Caco-2 (cell line): Measurements from ENCODE around the gene ATP6V1F. TPM values are rescaled to one million over a fixed set of nuclear protein-coding genes. Genes with fewer than 3 reads are reported as not detected.

Experiments used
- BruUV-seq: library from RNA; stranded (reverse); fragments of 400-500 nt; replicated peaks from 2 replicates; lab custom pipeline; 2021; lab: Mats Ljungman, UMichigan
- CTCF ChIA-PET: fragments of 300-600 bp; sonication (Branson Sonifier 250); formaldehyde crosslinking; loops from one replicate; lab custom pipeline; 2022; ENCODE audit warnings: antibody characterized with exemption; lab: Charles Lee
- POLR2A ChIA-PET: fragments of 300-600 bp; sonication (Branson Sonifier 250); formaldehyde crosslinking; loops from one replicate; lab custom pipeline; 2022; ENCODE audit warnings: antibody characterized with exemption; lab: Charles Lee
- DNase-seq, 2 experiments: peaks; one replicate each; pipeline versions ENCODE4 v3.0.0 to v3.0.0-alpha.2; 2020 to 2022
- H3K27me3 ChIP-seq: replicated peaks from 2 replicates; pipeline ENCODE4 v1.6.0; 2011; ENCODE audit warnings: low read length; ENCODE audit not compliant: control insufficient read depth, insufficient read depth
- H3K36me3 ChIP-seq: 2 replicates; pipeline ENCODE4 v1.5.1; 2011; ENCODE audit warnings: low read length; ENCODE audit not compliant: control insufficient read depth, insufficient read depth
- H3K4me1 ChIP-seq: fragments of 250-450 bp; sonication (Bioruptor Pico); 2 replicates; pipeline ENCODE4 v1.5.1; 2020; ENCODE audit warnings: mild to moderate bottlenecking
- H3K4me3 ChIP-seq: 2 replicates; pipeline ENCODE4 v1.5.1; 2011; ENCODE audit warnings: low read depth, mild to moderate bottlenecking, control low read depth, low read length
- H3K9me3 ChIP-seq: fragments of 250-450 bp; sonication (Bioruptor Pico); 2 replicates; pipeline ENCODE4 v1.5.1; 2020; ENCODE audit warnings: mild to moderate bottlenecking, moderate library complexity
- H3K27ac Mint-ChIP-seq: one replicate; pipeline ENCODE4 v1.8.0; 2022; ENCODE audit warnings: mixed read lengths; ENCODE audit not compliant: unreplicated experiment
- H3K27me3 Mint-ChIP-seq: one replicate; pipeline ENCODE4 v1.8.0; 2022; ENCODE audit warnings: mixed read lengths; ENCODE audit not compliant: insufficient read depth, unreplicated experiment
- H3K36me3 Mint-ChIP-seq: one replicate; pipeline ENCODE4 v1.8.0; 2022; ENCODE audit warnings: mild to moderate bottlenecking, mixed read lengths; ENCODE audit not compliant: insufficient read depth, unreplicated experiment
- H3K4me1 Mint-ChIP-seq: one replicate; pipeline ENCODE4 v1.8.0; 2022; ENCODE audit warnings: low read depth, mixed read lengths; ENCODE audit not compliant: unreplicated experiment
- H3K4me3 Mint-ChIP-seq: one replicate; pipeline ENCODE4 v1.8.0; 2022; ENCODE audit warnings: mild to moderate bottlenecking, moderate library complexity, mixed read lengths; ENCODE audit not compliant: unreplicated experiment
- H3K9me3 Mint-ChIP-seq: one replicate; pipeline ENCODE4 v1.8.0; 2022; ENCODE audit warnings: mixed read lengths; ENCODE audit not compliant: unreplicated experiment
- intact Hi-C: fragments of 100-400 bp; cut with micrococcal nuclease; formaldehyde crosslinking; loops from one replicate; pipeline ENCODE4 v1.10.0; 2022; ENCODE audit not compliant: unreplicated experiment
- total RNA-seq: library from RNA; stranded (reverse); gene quantifications from 2 replicates; pipeline ENCODE4 v1.2.3, GENCODE V29; 2022
- TF ChIP-seq, protein P1 (sequence below), 2 experiments: fragments of 200-600 bp in 1 of 2; IDR thresholded peaks; 1 replicate in 1 of 2; 2 replicates in 1 of 2; pipeline versions ENCODE4 v1.5.1 to v1.8.0; 2011 to 2022; ENCODE audit warnings: antibody characterized with exemption in 1 of 2, control low read depth in 1 of 2, inconsistent platforms in 1 of 2, low read depth in 1 of 2, low read length in 1 of 2, mild to moderate bottlenecking in 1 of 2, moderate library complexity in 1 of 2; ENCODE audit not compliant: insufficient read depth in 1 of 2, severe bottlenecking in 1 of 2, unreplicated experiment in 1 of 2

Gene ATP6V1F
- total RNA-seq, 1 experiment from 2014 or later, result 162 TPM

DNA sequence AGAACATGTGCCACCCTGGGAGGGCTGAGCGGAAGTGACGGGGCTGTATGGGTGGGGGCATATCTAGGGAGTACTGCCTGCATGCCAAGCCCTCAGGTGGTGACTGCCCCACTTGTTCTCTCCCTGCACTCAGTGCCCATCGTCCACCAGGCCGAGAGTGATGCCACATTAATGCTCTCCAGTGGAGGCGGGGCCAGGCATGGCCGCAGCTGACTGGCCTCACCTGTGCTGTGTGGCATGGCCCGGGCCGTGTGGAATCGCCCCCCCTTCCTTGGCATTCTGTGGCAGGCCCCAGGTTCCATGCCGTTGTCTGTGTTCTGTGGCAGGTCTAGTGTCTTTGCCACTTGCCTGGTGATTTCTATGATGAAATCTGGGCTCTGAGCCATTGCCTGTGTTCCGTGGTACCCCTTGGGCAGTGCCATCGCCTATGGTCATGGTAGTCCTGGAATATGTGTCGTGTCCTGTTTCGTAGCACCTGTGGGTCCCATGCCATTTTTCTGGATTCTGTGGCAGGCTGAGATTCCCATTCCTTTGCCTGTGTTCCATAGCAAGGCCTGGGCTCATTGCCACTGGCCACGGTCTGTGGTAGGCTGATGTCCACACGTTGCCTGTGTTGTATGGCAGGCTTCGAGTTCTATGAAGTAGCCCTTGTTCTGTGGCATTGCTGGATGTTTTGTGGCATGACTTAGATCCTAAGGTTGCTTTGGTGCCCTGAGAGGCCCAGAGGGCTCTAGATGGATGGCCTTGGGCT lies 23.5 kb upstream of the ATP6V1F start:
- ChIA-PET CTCF (no interaction called here), POLR2A (no interaction called here)
- Histone ChIP-seq H3K36me3 (no peaks in the 10 kb centered on the region), H3K4me3 (no peak overlapping the region), H3K27me3 (no peaks in the 10 kb centered on the region), H3K4me1 (no peaks in the 10 kb centered on the region), H3K9me3 (no peaks in the 10 kb centered on the region)
- no peak overlapping the region for H3K27ac Mint-ChIP-seq
- H3K36me3 Mint-ChIP-seq, result peaks cover 51% of the 10 kb centered on the region
- no peak for DNase-seq
- H3K4me3 Mint-ChIP-seq, result no peak overlapping the region
- intact Hi-C loops, result no loop called here
- H3K27me3 Mint-ChIP-seq, result no peaks in the 10 kb centered on the region
- no peaks in the 10 kb centered on the region for H3K9me3 Mint-ChIP-seq
- BruUV-seq, result no TSS peak
- no peaks in the 10 kb centered on the region for H3K4me1 Mint-ChIP-seq
- TF ChIP-seq, protein P1, sequence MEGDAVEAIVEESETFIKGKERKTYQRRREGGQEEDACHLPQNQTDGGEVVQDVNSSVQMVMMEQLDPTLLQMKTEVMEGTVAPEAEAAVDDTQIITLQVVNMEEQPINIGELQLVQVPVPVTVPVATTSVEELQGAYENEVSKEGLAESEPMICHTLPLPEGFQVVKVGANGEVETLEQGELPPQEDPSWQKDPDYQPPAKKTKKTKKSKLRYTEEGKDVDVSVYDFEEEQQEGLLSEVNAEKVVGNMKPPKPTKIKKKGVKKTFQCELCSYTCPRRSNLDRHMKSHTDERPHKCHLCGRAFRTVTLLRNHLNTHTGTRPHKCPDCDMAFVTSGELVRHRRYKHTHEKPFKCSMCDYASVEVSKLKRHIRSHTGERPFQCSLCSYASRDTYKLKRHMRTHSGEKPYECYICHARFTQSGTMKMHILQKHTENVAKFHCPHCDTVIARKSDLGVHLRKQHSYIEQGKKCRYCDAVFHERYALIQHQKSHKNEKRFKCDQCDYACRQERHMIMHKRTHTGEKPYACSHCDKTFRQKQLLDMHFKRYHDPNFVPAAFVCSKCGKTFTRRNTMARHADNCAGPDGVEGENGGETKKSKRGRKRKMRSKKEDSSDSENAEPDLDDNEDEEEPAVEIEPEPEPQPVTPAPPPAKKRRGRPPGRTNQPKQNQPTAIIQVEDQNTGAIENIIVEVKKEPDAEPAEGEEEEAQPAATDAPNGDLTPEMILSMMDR (IDR thresholded peaks at IDR 0.05; ENCODE audit: insufficient read depth in 1 of 2, low read depth in 1 of 2, low read length in 1 of 2, severe bottlenecking in 1 of 2, unreplicated experiment in 1 of 2), result no peak

DNA sequence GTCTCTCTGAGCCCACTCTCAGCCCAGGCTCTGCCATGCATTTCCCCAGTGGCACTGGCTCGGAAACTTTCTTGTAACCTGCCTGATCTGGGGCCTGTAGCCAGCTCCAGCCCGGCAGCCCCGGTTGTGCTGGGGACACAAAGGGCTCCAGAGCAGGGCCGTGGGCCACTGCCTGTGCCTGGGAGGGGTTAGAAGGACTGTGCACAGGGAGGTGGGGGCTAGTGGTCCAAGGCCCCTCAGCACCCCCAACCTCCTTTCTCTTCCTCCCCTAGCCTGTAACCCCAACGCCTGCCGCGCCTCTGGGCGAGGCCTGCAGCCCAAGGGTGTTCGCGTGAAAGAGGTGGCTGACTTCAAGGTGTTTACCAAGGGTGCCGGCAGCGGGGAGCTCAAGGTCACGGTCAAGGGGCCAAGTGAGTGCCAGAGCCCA lies 22.9 kb upstream of the ATP6V1F start:
- intact Hi-C loops, result no loop called here
- no peak overlapping the region for H3K27ac Mint-ChIP-seq
- no peaks in the 10 kb centered on the region for H3K27me3 Mint-ChIP-seq
- no peaks in the 10 kb centered on the region for H3K36me3 ChIP-seq
- peaks cover 54% of the 10 kb centered on the region for H3K36me3 Mint-ChIP-seq
- ChIA-PET CTCF (no interaction called here), POLR2A (no interaction called here)
- BruUV-seq, result no TSS peak
- no peaks in the 10 kb centered on the region for H3K9me3 ChIP-seq
- TF ChIP-seq, protein P1 (IDR thresholded peaks at IDR 0.05; ENCODE audit: insufficient read depth in 1 of 2, low read depth in 1 of 2, low read length in 1 of 2, severe bottlenecking in 1 of 2, unreplicated experiment in 1 of 2), result no peak
- no peaks in the 10 kb centered on the region for H3K27me3 ChIP-seq
- no peak for DNase-seq
- no peak overlapping the region for H3K4me3 Mint-ChIP-seq
- no peaks in the 10 kb centered on the region for H3K4me1 Mint-ChIP-seq
- H3K4me3 ChIP-seq, result no peak overlapping the region
- no peaks in the 10 kb centered on the region for H3K9me3 Mint-ChIP-seq
- H3K4me1 ChIP-seq, result no peaks in the 10 kb centered on the region

- POLR2A ChIA-PET, result no interaction called here
- CTCF ChIA-PET, result interaction anchor here (1.9 kb wide), 1 partner anchor 10 kb away, joined by 6 read pairs; no protein-coding TSS in a partner anchor
- no TSS peak for BruUV-seq
These were observed 22.1 kb upstream of the ATP6V1F start for GRCh38 chr7:128840326-128841170.

More at GRCh38 chr7:128840326-128841170, 22.1 kb upstream of the ATP6V1F start:
- no peaks in the 10 kb centered on the region for H3K9me3 ChIP-seq
- peaks cover 55% of the 10 kb centered on the region for H3K36me3 Mint-ChIP-seq
- no peak overlapping the region for H3K27ac Mint-ChIP-seq
- H3K4me1 ChIP-seq, result no peaks in the 10 kb centered on the region
- TF ChIP-seq, protein P1 (IDR thresholded peaks at IDR 0.05; ENCODE audit: insufficient read depth in 1 of 2, low read depth in 1 of 2, low read length in 1 of 2, severe bottlenecking in 1 of 2, unreplicated experiment in 1 of 2), result no peak
- no peak overlapping the region for H3K4me3 Mint-ChIP-seq
- no peaks in the 10 kb centered on the region for H3K9me3 Mint-ChIP-seq
- H3K4me3 ChIP-seq, result no peak overlapping the region
- no peaks in the 10 kb centered on the region for H3K27me3 Mint-ChIP-seq
- H3K27me3 ChIP-seq, result no peaks in the 10 kb centered on the region
- H3K4me1 Mint-ChIP-seq, result no peaks in the 10 kb centered on the region
- H3K36me3 ChIP-seq, result no peaks in the 10 kb centered on the region
- intact Hi-C loops, result no loop called here
- DNase-seq, result no peak
